Liver (tissue), 3 donors: ENCODE measurements around the gene OGFR.
"Not testable (repeated sequence)": the region's sequence is repeated elsewhere in the genome, so short reads cannot be mapped to it uniquely, and the experiment has no call there.

Experiments
- CTCF ChIP-seq: fragments of 150-350 bp; IDR thresholded peaks from 2 replicates; pipeline ENCODE4 v1.5.1; 2017; ENCODE audit warnings: improper control_type of control experiment, low read depth, low read length; ENCODE audit not compliant: missing input control
- FOXA1 ChIP-seq: IDR thresholded peaks from 2 replicates; pipeline ENCODE4 v1.6.1; 2016; ENCODE audit warnings: antibody characterized with exemption
- JUND ChIP-seq, 2 donors: IDR thresholded peaks; 2 replicates each; pipeline ENCODE4 v1.6.1; 2016; ENCODE audit warnings: antibody characterized with exemption in 2 of 2
- NR2F2 ChIP-seq: IDR thresholded peaks from 2 replicates; pipeline ENCODE4 v1.6.1; 2016; ENCODE audit warnings: antibody characterized with exemption
- RAD21 ChIP-seq, 2 donors: IDR thresholded peaks; 2 replicates each; pipeline ENCODE4 v1.6.1; 2016; ENCODE audit warnings: antibody characterized with exemption in 2 of 2, mild to moderate bottlenecking in 2 of 2
- REST ChIP-seq: IDR thresholded peaks from 2 replicates; pipeline ENCODE4 v1.6.1; 2016; ENCODE audit warnings: antibody characterized with exemption, mild to moderate bottlenecking
- RXRA ChIP-seq, 2 donors: IDR thresholded peaks; 2 replicates each; pipeline ENCODE4 v1.6.1; 2017 to 2018; ENCODE audit warnings: antibody characterized with exemption in 2 of 2, mild to moderate bottlenecking in 1 of 2
- TAF1 ChIP-seq: conservative IDR thresholded peaks from 2 replicates; pipeline ENCODE4 v1.6.1; 2016; ENCODE audit warnings: antibody characterized with exemption, mild to moderate bottlenecking
- ZBTB33 ChIP-seq: IDR thresholded peaks from 2 replicates; pipeline ENCODE4 v1.6.1; 2016; ENCODE audit warnings: antibody characterized with exemption
- donor health status: healthy.
- donor health status: healthy.

GRCh38 chr20:62853304-62853703 lies 48.7 kb downstream of the OGFR start:
- not testable (repeated sequence) for TF ChIP-seq TAF1; NR2F2; CTCF; JUND (IDR thresholded peaks at IDR 0.05); RXRA (IDR thresholded peaks at IDR 0.05); RAD21 (IDR thresholded peaks at IDR 0.05); REST; FOXA1; ZBTB33
